Neutrophil (primary cell): ENCODE results near the gene MYO3B.

Source experiments
- H3K27ac ChIP-seq: fragments of 200-600 bp; sonication (generic); 2 replicates; pipeline ENCODE4 v1.5.1; 2016; ENCODE audit warnings: mild to moderate bottlenecking, moderate library complexity
- H3K27me3 ChIP-seq: fragments of 200-600 bp; sonication (generic); 2 replicates; pipeline ENCODE4 v1.6.0; 2016; ENCODE audit warnings: mild to moderate bottlenecking
- H3K36me3 ChIP-seq: fragments of 200-600 bp; sonication (generic); 2 replicates; pipeline ENCODE4 v1.5.1; 2017
- H3K4me1 ChIP-seq, 2 experiments: fragments of 200-600 bp in 1 of 2; sonication (generic) in 1 of 2; 1 replicate in 1 of 2; 2 replicates in 1 of 2; pipeline versions ENCODE4 v1.5.1 to v1.6.1; 2013 to 2016; ENCODE audit warnings: low read depth in 1 of 2, low read length in 1 of 2, mild to moderate bottlenecking in 1 of 2, moderate library complexity in 1 of 2; ENCODE audit not compliant: control insufficient read depth in 1 of 2, insufficient read depth in 1 of 2
- H3K4me3 ChIP-seq, 2 experiments: fragments of 200-600 bp in 1 of 2; sonication (generic) in 1 of 2; 1 replicate in 1 of 2; 2 replicates in 1 of 2; pipeline ENCODE4 v1.5.1; 2013 to 2016; ENCODE audit warnings: low read depth in 1 of 2, low read length in 1 of 2, mild to moderate bottlenecking in 1 of 2, moderate library complexity in 1 of 2
- H3K9me3 ChIP-seq: fragments of 200-600 bp; sonication (generic); 2 replicates; pipeline ENCODE4 v1.5.1; 2016
- TF ChIP-seq, protein P1 (sequence below): fragments of 200-600 bp; sonication (generic); IDR thresholded peaks from 2 replicates; pipeline ENCODE4 v1.5.1; 2016; ENCODE audit warnings: antibody characterized with exemption

MYO3B gene

DNA sequence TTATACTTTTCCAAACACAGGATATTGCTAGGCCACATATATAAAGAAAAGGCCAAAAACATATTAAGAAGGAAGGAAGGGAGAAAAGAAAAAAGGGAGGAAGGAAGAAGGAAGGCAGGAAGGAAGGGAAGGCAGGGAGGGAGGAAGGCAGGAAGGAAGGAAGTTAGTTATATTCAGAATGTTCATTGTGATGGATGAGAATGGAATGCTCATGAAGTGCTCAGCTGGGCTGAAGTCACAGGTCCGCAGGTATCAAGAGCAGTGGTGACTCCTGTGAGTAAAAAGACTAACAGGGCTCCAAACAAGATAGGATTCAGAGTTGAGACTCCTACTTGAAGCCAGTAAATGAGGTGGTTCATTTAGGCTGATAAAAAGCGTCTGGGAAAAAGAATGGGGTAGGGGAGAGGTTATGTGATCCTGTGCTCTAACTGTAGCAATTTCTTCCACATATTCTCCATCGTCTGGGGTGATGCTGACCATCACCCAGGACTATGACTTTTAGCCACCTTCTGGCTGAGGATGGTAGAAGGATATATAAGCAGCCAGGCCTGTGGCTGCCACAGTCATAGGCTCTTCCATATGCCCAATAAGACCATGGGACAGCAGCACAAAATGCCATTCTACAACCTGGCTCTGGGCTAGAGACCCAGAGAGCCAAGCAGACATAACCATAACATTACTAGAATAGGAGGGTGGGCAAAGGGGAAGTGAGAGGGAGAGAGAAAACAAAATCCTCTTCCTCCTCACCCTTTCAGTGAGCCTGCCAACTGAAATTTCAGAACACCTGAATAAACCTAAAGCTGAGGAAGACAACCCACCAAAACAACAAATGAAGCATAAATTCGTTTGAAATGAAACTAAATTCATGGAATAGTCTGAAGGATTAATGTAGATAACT lies 173.2 kb downstream of the MYO3B start:
- TF ChIP-seq, protein P1, sequence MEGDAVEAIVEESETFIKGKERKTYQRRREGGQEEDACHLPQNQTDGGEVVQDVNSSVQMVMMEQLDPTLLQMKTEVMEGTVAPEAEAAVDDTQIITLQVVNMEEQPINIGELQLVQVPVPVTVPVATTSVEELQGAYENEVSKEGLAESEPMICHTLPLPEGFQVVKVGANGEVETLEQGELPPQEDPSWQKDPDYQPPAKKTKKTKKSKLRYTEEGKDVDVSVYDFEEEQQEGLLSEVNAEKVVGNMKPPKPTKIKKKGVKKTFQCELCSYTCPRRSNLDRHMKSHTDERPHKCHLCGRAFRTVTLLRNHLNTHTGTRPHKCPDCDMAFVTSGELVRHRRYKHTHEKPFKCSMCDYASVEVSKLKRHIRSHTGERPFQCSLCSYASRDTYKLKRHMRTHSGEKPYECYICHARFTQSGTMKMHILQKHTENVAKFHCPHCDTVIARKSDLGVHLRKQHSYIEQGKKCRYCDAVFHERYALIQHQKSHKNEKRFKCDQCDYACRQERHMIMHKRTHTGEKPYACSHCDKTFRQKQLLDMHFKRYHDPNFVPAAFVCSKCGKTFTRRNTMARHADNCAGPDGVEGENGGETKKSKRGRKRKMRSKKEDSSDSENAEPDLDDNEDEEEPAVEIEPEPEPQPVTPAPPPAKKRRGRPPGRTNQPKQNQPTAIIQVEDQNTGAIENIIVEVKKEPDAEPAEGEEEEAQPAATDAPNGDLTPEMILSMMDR = no peak
- Histone ChIP-seq H3K9me3 (no peaks in the 10 kb centered on the region), H3K27ac (no peak overlapping the region), H3K36me3 (no peaks in the 10 kb centered on the region), H3K4me1 (no peaks in the 10 kb centered on the region), H3K27me3 (no peaks in the 10 kb centered on the region), H3K4me3 (no peak overlapping the region)

DNA sequence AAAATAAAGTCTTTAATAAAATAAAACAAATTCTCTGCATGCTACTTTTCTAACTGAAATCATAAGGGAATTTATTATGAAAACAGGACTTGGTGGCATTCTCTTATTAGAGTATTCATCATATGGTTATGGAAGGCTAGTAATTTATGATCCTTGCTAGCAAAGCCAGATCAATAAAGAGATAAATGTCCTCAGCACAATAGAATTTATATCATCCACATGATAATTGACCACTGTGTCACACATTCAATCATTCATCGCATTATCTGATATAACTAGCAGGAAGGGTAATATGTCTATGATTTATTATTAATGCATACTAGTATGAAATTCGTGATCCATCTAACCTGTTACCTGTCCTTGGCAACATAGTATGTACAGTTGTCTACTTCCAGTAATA lies 175.8 kb downstream of the MYO3B start:
- no peaks in the 10 kb centered on the region for H3K9me3 ChIP-seq
- TF ChIP-seq, protein P1 = no peak
- H3K27me3 ChIP-seq = no peaks in the 10 kb centered on the region
- H3K36me3 ChIP-seq = no peaks in the 10 kb centered on the region
- H3K27ac ChIP-seq = no peak overlapping the region
- H3K4me1 ChIP-seq = no peaks in the 10 kb centered on the region
- no peak overlapping the region for H3K4me3 ChIP-seq

DNA sequence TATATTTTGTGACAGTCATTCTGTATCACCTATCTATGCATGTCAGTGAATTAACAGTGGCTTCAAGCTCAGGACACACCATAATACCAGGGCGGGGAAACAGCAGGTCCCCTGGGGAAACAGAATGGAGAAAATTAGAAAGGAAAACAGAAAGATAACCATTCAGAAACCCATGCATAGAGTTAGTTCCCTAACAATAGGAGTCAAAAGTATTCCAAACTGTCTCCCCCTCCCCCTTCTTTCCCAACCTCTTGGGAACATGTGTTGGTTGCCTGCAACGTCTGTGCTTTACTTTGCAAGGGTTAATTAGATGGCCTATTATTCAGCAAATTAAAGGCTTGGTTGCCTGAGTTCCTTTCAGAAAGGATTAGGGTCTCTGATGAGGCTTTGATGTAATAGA lies 176.4 kb downstream of the MYO3B start:
- Histone ChIP-seq H3K9me3 (no peaks in the 10 kb centered on the region), H3K4me1 (no peaks in the 10 kb centered on the region), H3K27ac (no peak overlapping the region), H3K36me3 (no peaks in the 10 kb centered on the region), H3K27me3 (no peaks in the 10 kb centered on the region), H3K4me3 (no peak overlapping the region)
- TF ChIP-seq, protein P1 = no peak

DNA sequence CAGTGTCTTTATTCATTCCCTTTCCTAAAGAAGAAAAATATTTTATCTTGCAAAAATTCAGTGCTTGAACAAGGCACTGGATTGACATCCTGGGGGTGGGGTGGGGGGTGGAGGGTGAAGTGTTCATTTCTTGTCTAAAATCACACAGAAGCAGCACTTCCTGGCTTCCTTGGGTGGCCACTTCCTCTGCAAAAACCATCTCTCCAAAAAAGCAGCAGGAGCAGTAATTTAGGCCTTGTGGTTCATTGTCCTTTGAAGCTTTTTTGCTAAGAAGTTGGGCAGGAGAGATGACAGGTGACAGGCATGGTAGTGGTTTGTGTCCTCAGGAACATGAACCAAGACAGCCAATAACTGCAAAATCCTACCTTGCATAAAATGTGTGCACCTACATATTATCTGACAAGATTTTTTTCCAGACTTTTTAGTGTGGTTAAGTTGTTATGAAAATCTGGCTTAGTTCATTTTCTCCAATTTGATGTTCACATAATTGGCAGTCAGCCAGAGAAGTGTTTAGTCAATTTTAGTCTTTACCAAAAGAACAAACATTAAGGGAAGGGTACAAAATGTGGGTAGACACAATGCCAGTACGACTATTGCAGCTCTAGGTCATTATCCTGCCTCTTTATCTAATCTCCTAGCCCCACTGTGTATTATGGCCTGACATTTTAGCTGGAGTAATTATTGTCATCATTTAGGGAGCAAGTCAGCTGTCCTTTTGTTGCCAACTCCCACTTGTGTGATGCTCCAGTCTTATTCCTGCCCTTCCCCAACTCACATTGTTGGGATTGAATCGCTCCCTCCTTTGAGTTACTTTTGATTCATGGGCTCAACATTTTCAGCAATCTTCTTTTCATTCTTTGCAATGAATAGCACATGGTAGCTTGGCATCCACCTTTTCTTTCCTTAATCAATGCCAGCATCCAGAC lies 177.2 kb downstream of the MYO3B start:
- TF ChIP-seq, protein P1 = no peak

DNA sequence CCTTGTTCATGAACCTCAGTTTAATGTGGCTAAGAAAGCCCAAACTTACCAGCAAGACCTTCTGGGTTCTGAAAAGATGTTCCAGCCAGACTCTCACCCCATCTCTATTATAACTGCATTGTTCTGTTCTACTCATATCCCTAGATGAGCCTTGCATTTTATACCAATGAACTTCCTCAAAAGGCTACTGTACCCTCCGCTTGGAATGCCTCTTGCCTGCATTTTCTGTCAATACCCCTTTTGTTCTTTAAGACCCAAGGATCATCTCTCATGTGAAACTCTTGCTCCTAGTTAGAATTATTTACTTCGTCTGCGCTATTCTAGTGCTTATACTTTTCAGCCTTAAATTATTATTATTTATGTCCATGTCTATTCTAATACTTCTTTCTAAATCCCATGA lies 181.5 kb downstream of the MYO3B start:
- H3K4me1 ChIP-seq = peaks cover 0 to 20% of the 10 kb centered on the region in 2 experiments
- TF ChIP-seq, protein P1 = no peak
- no peak overlapping the region for H3K4me3 ChIP-seq
- no peaks in the 10 kb centered on the region for H3K36me3 ChIP-seq
- H3K9me3 ChIP-seq = no peaks in the 10 kb centered on the region
- H3K27ac ChIP-seq = no peak overlapping the region
- H3K27me3 ChIP-seq = no peaks in the 10 kb centered on the region

More for the DNA sequence above, 177.2 kb downstream of the MYO3B start:
- Histone ChIP-seq H3K36me3 (no peaks in the 10 kb centered on the region), H3K4me3 (no peak overlapping the region), H3K9me3 (no peaks in the 10 kb centered on the region), H3K4me1 (no peaks in the 10 kb centered on the region), H3K27me3 (no peaks in the 10 kb centered on the region), H3K27ac (no peak overlapping the region)
